KMS-11 (cell line): Measurements from ENCODE around the gene CCL14.
"Not testable (repeated sequence)": the region's sequence is repeated elsewhere in the genome, so short reads cannot be mapped to it uniquely, and the experiment has no call there.

Experiments
- H2AFZ ChIP-seq: fragments of 200-600 bp; sonication (generic); 2 replicates; pipeline ENCODE4 v1.6.1; 2016; ENCODE audit warnings: antibody characterized with exemption, mixed run types, low read depth
- H3K27ac ChIP-seq: fragments of 200-600 bp; sonication (generic); 2 replicates; pipeline ENCODE4 v1.6.1; 2016; ENCODE audit warnings: mild to moderate bottlenecking, mixed run types
- H3K27me3 ChIP-seq: fragments of 200-600 bp; sonication (generic); 2 replicates; pipeline ENCODE4 v1.6.1; 2017; ENCODE audit warnings: mild to moderate bottlenecking, low read depth, mixed run types, moderate library complexity; ENCODE audit not compliant: insufficient read depth
- H3K36me3 ChIP-seq: fragments of 200-600 bp; sonication (generic); 2 replicates; pipeline ENCODE4 v1.6.1; 2017; ENCODE audit warnings: mild to moderate bottlenecking, mixed run types; ENCODE audit not compliant: insufficient read depth
- H3K4me1 ChIP-seq: fragments of 200-600 bp; sonication (generic); 2 replicates; pipeline ENCODE4 v1.6.1; 2016; ENCODE audit warnings: mild to moderate bottlenecking, low read depth, mixed run types; ENCODE audit not compliant: poor library complexity, severe bottlenecking
- H3K4me2 ChIP-seq: fragments of 200-600 bp; sonication (generic); 2 replicates; pipeline ENCODE4 v1.7.0; 2016; ENCODE audit warnings: mild to moderate bottlenecking, mixed run types
- H3K4me3 ChIP-seq: fragments of 200-600 bp; sonication (generic); IDR thresholded peaks from 2 replicates; pipeline ENCODE4 v1.6.1; 2017; ENCODE audit warnings: low read depth, low read length, mixed read lengths; ENCODE audit not compliant: insufficient read depth
- H3K79me2 ChIP-seq: fragments of 200-600 bp; sonication (generic); 2 replicates; pipeline ENCODE4 v1.6.1; 2016; ENCODE audit warnings: low read depth, mixed run types; ENCODE audit not compliant: insufficient read depth
- H3K9ac ChIP-seq: fragments of 200-600 bp; sonication (generic); 2 replicates; pipeline ENCODE4 v1.6.1; 2016; ENCODE audit warnings: mild to moderate bottlenecking, mixed run types
- H4K20me1 ChIP-seq: fragments of 200-600 bp; sonication (generic); 2 replicates; pipeline ENCODE4 v1.6.1; 2016; ENCODE audit warnings: mild to moderate bottlenecking, mixed run types; ENCODE audit not compliant: insufficient read depth
- CTCF ChIP-seq: fragments of 200-600 bp; sonication (generic); conservative IDR thresholded peaks from 2 replicates; pipeline ENCODE4 v1.6.1; 2017; ENCODE audit warnings: low read depth, mild to moderate bottlenecking, antibody characterized with exemption, low read length, moderate library complexity, mixed read lengths

CCL14 gene

GRCh38 chr17:35942588-35943186 is 43.8 kb downstream of the CCL14 start:
- peaks cover 8% of the 10 kb centered on the region for H3K4me1 ChIP-seq
- H3K4me3 ChIP-seq, result no peak overlapping the region
- H3K27ac ChIP-seq, result no peak overlapping the region
- no peak for TF ChIP-seq CTCF
- no peaks in the 10 kb centered on the region for H3K79me2 ChIP-seq
- H3K27me3 ChIP-seq, result no peaks in the 10 kb centered on the region
- no peaks in the 10 kb centered on the region for H4K20me1 ChIP-seq
- no peak overlapping the region for H2AFZ ChIP-seq
- no peaks in the 10 kb centered on the region for H3K36me3 ChIP-seq
- no peak overlapping the region for H3K4me2 ChIP-seq
- H3K9ac ChIP-seq, result no peak overlapping the region

GRCh38 chr17:35938492-35938891 is 48.0 kb downstream of the CCL14 start:
- not testable (repeated sequence) for H3K36me3 ChIP-seq, H2AFZ ChIP-seq, H3K27me3 ChIP-seq, H3K4me3 ChIP-seq, H3K9ac ChIP-seq, H4K20me1 ChIP-seq, H3K4me1 ChIP-seq, H3K27ac ChIP-seq, H3K4me2 ChIP-seq, H3K79me2 ChIP-seq

GRCh38 chr17:35936063-35936462 is 50.5 kb downstream of the CCL14 start:
- no peaks in the 10 kb centered on the region for H3K36me3 ChIP-seq
- no peaks in the 10 kb centered on the region for H3K79me2 ChIP-seq
- no peak overlapping the region for H3K4me2 ChIP-seq
- no peak overlapping the region for H2AFZ ChIP-seq
- H3K27me3 ChIP-seq, result no peaks in the 10 kb centered on the region
- H3K9ac ChIP-seq, result no peak overlapping the region
- H3K4me3 ChIP-seq, result no peak overlapping the region
- no peaks in the 10 kb centered on the region for H4K20me1 ChIP-seq
- no peak overlapping the region for H3K27ac ChIP-seq
- TF ChIP-seq CTCF, result no peak
- H3K4me1 ChIP-seq, result peaks cover 2% of the 10 kb centered on the region

- no peaks in the 10 kb centered on the region for H3K36me3 ChIP-seq
- no peaks in the 10 kb centered on the region for H3K27me3 ChIP-seq
- H3K79me2 ChIP-seq, result no peaks in the 10 kb centered on the region
- H3K4me3 ChIP-seq, result no peak overlapping the region
- peaks cover 5% of the 10 kb centered on the region for H3K4me1 ChIP-seq
- no peak for TF ChIP-seq CTCF
- H3K9ac ChIP-seq, result no peak overlapping the region
- no peak overlapping the region for H3K4me2 ChIP-seq
- no peak overlapping the region for H3K27ac ChIP-seq
- no peak overlapping the region for H2AFZ ChIP-seq
- H4K20me1 ChIP-seq, result no peaks in the 10 kb centered on the region
Measured at GRCh38 chr17:35934760-35935159, 51.8 kb downstream of the CCL14 start.
